ENCODE results near the gene GFRA4. TPM values are rescaled to one million over a fixed set of nuclear protein-coding genes. Genes with fewer than 3 reads are reported as not detected.

GFRA4 gene
- total and polyA plus RNA-seq, 4 donors = not detected

- H3K27me3 ChIP-seq (ENCODE audit: control insufficient read depth in 3 of 3, insufficient read depth in 3 of 3, low read length in 2 of 3) = no peaks in the 10 kb centered on the region
- H3K27ac ChIP-seq (ENCODE audit: low read depth in 1 of 2, low read length in 1 of 2) = no peak overlapping the region
- H3K36me3 ChIP-seq (ENCODE audit: control insufficient read depth in 4 of 4, insufficient read depth in 4 of 4, low read length in 4 of 4) = peaks cover 3 to 16% (median 14%) of the 10 kb centered on the region in 4 donors
- H3K9me3 ChIP-seq (ENCODE audit: control insufficient read depth in 4 of 4, insufficient read depth in 3 of 4, low read length in 3 of 4) = peaks cover 0 to 16% (median 0%) of the 10 kb centered on the region in 4 donors
- no peak for DNase-seq
- WGBS, 2 donors = 67 to 80% methylated on average over 9 of the region's 9 CpGs
- TF ChIP-seq, protein P1, sequence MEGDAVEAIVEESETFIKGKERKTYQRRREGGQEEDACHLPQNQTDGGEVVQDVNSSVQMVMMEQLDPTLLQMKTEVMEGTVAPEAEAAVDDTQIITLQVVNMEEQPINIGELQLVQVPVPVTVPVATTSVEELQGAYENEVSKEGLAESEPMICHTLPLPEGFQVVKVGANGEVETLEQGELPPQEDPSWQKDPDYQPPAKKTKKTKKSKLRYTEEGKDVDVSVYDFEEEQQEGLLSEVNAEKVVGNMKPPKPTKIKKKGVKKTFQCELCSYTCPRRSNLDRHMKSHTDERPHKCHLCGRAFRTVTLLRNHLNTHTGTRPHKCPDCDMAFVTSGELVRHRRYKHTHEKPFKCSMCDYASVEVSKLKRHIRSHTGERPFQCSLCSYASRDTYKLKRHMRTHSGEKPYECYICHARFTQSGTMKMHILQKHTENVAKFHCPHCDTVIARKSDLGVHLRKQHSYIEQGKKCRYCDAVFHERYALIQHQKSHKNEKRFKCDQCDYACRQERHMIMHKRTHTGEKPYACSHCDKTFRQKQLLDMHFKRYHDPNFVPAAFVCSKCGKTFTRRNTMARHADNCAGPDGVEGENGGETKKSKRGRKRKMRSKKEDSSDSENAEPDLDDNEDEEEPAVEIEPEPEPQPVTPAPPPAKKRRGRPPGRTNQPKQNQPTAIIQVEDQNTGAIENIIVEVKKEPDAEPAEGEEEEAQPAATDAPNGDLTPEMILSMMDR (IDR thresholded peaks at IDR 0.05; ENCODE audit: control extremely low read depth, extremely low read depth) = no peak
- no peak overlapping the region for H3K4me3 ChIP-seq
- H3K9ac ChIP-seq (ENCODE audit: insufficient read depth in 1 of 2, low read length in 2 of 2) = no peak overlapping the region
- H3K4me1 ChIP-seq (ENCODE audit: control insufficient read depth in 5 of 5, insufficient read depth in 5 of 5, low read length in 5 of 5) = peaks cover 0 to 5% (median 0%) of the 10 kb centered on the region in 5 donors
- no peak for ATAC-seq (ENCODE audit: insufficient read depth, low FRiP score)
Observed at GRCh38 chr20:3651204-3651962, 11.8 kb downstream of the GFRA4 start.

- Histone ChIP-seq H3K36me3 (ENCODE audit: control insufficient read depth in 4 of 4, insufficient read depth in 4 of 4, low read length in 4 of 4) (peaks cover 6 to 25% (median 15%) of the 10 kb centered on the region in 4 donors), H3K9me3 (ENCODE audit: control insufficient read depth in 4 of 4, insufficient read depth in 3 of 4, low read length in 3 of 4) (peaks cover 0 to 6% (median 0%) of the 10 kb centered on the region in 4 donors), H3K27me3 (ENCODE audit: control insufficient read depth in 3 of 3, insufficient read depth in 3 of 3, low read length in 2 of 3) (no peaks in the 10 kb centered on the region), H3K4me3 (no peak overlapping the region), H3K9ac (ENCODE audit: insufficient read depth in 1 of 2, low read length in 2 of 2) (no peak overlapping the region), H3K27ac (ENCODE audit: low read depth in 1 of 2, low read length in 1 of 2) (no peak overlapping the region), H3K4me1 (ENCODE audit: control insufficient read depth in 5 of 5, insufficient read depth in 5 of 5, low read length in 5 of 5) (peaks cover 0 to 2% (median 0%) of the 10 kb centered on the region in 5 donors)
- TF ChIP-seq, protein P1 (IDR thresholded peaks at IDR 0.05; ENCODE audit: control extremely low read depth, extremely low read depth) = no peak
- ATAC-seq (ENCODE audit: insufficient read depth, low FRiP score) (no peak), DNase-seq (no peak)
- whole genome bisulfite sequencing, 2 donors = 85 to 91% methylated on average over 9 of the region's 9 CpGs
Observed at GRCh38 chr20:3648951-3649350, 14.2 kb downstream of the GFRA4 start.

- DNase-seq (no peak), ATAC-seq (ENCODE audit: insufficient read depth, low FRiP score) (no peak)
- H3K4me3 ChIP-seq = no peak overlapping the region
- H3K36me3 ChIP-seq (ENCODE audit: control insufficient read depth in 4 of 4, insufficient read depth in 4 of 4, low read length in 4 of 4) = peaks cover 10 to 28% (median 15%) of the 10 kb centered on the region in 4 donors
- H3K9ac ChIP-seq (ENCODE audit: insufficient read depth in 1 of 2, low read length in 2 of 2) = no peak overlapping the region
- H3K9me3 ChIP-seq (ENCODE audit: control insufficient read depth in 4 of 4, insufficient read depth in 3 of 4, low read length in 3 of 4) = no peaks in the 10 kb centered on the region
- no peak overlapping the region for H3K27ac ChIP-seq (ENCODE audit: low read depth in 1 of 2, low read length in 1 of 2)
- H3K4me1 ChIP-seq (ENCODE audit: control insufficient read depth in 5 of 5, insufficient read depth in 5 of 5, low read length in 5 of 5) = peaks cover 0 to 2% (median 0%) of the 10 kb centered on the region in 5 donors
- TF ChIP-seq, protein P1 (IDR thresholded peaks at IDR 0.05; ENCODE audit: control extremely low read depth, extremely low read depth) = no peak
- no peaks in the 10 kb centered on the region for H3K27me3 ChIP-seq (ENCODE audit: control insufficient read depth in 3 of 3, insufficient read depth in 3 of 3, low read length in 2 of 3)
Observed at GRCh38 chr20:3647473-3647872, 15.7 kb downstream of the GFRA4 start.

All from lung (tissue), 12 donors.